Measurements from ENCODE around the gene OR4D2.

Gene OR4D2

GRCh38 chr17:58174871-58175270, 8.1 kb downstream of the OR4D2 start:
- DNase-seq (ENCODE audit: low read depth in 2 of 2), result no peak

DNA sequence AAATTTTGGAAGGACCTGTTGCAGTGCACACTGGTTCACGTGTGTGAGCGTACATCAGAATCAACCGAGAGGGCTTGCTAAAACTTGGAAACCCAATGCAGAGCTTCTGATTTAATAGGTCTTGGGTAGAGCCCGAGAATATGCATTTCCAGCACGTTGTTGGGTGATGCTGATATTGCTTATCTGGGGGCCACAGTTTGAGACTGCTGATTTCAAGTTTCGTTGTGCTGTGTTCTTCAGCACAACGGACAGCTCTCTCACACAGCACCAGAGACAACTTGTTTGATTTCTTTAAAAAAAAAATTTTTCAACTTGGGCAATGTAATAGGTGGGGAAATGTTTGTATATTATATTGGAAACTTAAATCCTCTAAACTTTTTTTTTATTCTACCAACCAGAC, 9.4 kb downstream of the OR4D2 start:
- DNase-seq (ENCODE audit: low read depth in 2 of 2), result no peak

DNA sequence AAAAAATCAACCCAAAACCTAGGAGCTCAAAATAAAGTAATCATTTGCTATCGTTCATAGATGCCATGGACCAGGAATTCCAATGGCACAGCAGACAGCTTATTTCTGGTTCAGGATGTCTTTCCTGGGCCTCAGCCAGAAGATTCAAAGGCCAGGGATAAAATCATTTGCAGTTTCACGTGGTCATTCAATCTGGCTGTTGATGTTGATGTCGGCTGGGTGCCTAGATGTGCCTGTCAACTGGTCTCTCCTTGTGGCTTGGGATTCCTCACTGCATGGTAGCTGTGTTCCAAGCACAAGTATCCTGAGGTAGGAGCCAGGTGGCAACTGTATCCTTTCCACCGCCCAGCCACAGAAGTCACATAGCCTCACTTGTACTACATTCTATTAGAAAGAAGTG, 15.0 kb downstream of the OR4D2 start:
- no peak for DNase-seq (ENCODE audit: low read depth in 2 of 2)

GRCh38 chr17:58183514-58183913, 16.7 kb downstream of the OR4D2 start:
- DNase-seq (ENCODE audit: low read depth in 2 of 2), result no peak

- no peak for DNase-seq (ENCODE audit: low read depth in 2 of 2)
Observed at GRCh38 chr17:58184308-58184985, 17.7 kb downstream of the OR4D2 start.

DNA sequence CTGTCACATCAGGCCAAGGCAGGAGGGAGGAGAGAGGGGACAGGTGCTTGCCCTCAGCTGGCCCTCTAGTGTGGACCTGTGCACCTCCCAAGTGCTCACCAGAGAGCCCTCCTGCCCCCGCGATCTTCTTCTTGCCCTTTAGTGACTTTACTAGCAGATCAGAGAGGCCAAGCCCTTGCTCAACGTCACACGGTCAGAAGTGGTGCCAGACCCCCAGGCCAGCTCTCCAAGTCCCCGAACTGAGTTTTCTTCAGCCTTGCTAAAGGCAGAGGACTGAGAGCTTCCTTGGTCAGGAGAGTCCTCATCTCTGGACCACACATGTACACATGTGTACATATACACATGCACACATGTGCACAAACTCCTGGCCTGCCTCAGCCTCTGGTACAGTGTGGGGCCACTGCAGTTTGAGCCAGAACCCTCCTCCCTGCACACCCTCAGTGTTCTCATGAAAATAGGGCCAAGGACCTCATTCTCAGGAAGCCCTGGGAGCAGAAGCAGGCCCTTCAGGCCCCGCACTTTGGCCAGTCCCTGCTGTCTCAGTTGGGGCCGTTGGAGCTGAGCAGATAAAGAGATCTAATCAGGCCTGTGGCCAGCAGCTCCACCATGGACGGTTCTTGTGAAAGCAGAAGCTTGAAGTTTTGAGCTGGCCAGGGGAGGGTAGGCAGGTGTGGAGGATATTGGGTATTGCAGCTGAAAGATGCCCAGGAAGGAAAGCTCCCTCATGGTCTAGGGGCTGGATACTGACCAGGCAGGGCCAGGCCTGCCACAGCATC, 18.4 kb downstream of the OR4D2 start:
- no peak for DNase-seq (ENCODE audit: low read depth in 2 of 2)

DNA sequence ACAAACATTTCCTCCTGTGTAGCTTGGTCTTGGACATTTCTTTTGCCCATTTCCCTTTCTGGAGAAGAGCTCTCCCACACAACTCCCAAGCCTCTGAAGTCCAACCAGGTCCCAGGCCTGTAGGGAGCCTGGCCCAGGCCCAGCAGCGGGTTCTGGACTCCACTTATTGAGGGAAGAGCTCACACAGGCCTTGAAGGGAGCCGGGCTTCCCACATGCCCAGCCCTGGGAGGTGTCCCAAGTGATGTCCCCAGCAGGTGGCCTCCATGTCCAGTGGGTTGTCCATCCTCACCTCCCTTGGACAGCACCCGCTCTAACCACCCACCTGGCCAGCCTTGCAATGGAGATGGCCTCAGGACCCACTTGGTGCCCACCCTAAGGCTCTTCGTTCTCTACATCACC, 19.8 kb downstream of the OR4D2 start:
- no peak for DNase-seq (ENCODE audit: low read depth in 2 of 2)

DNA sequence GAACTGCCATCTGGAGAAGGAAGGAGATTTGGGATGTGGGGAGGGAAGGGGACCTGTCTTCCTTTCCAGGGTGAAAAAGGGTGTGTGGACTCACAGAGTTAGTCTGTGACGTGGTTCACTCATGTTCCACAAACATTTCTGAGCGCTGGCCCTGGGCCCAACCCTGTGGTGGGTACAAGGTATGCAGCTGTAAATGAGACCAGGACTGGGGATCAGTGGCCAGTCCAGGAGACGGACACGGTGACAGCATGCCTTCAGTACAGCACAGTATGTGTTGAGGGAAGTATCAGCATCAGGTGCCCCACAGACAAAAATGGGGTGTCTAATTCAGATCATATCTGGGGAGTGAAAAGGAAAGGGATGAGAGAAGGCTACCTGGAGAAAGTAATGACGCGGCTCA, 20.3 kb downstream of the OR4D2 start:
- no peak for DNase-seq (ENCODE audit: low read depth in 2 of 2)

DNA sequence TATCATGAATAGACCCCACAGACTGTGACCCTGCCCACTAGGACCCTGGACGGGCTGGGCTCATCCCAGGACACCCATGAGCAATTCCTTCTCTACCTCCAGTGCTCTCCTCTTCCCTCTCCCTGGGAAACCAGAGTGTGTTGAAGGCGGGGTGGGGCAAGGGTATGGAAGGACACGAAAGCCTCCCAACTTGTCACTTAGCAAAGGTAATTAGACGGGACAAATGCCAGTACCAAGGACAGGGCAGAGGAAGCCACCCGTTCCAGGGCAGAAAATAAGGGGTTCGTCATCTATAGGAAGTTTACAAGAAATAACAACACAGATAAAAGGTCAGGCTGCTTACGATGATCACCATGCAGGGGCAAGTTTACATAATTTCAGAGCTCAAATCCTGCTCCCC, 20.9 kb downstream of the OR4D2 start:
- DNase-seq (ENCODE audit: low read depth in 2 of 2), result no peak

GRCh38 chr17:58189436-58190146, 22.8 kb downstream of the OR4D2 start:
- no peak for DNase-seq (ENCODE audit: low read depth in 2 of 2)

- no peak for DNase-seq (ENCODE audit: low read depth in 2 of 2)
Observed at GRCh38 chr17:58191241-58191896, 24.6 kb downstream of the OR4D2 start.

DNA sequence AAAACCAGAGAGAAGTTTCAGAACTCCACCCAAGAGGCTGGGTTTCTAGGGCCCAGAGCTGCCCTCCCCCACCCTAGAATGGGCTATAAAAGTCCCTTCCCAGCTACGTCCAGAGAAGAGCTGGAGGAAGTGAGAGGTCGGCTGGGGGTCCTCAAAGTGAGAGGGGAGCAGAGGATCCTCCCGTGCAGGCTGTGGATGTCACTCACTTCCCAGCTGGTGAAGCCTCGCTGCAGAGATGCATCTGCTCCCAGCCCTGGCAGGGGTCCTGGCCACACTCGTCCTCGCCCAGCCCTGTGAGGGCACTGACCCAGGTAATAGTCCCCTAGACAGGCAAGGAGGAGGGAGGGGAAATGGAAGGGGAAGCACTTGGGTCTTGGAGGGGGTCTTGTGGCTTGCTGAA, 25.8 kb downstream of the OR4D2 start, which contains the start of gene EPX:
TSS of gene EPX (plus strand) at position 115 of the 400 bp plus-strand sequence. CDS start at position 236, 121 bp downstream.
- no peak for DNase-seq (ENCODE audit: low read depth in 2 of 2)

DNA sequence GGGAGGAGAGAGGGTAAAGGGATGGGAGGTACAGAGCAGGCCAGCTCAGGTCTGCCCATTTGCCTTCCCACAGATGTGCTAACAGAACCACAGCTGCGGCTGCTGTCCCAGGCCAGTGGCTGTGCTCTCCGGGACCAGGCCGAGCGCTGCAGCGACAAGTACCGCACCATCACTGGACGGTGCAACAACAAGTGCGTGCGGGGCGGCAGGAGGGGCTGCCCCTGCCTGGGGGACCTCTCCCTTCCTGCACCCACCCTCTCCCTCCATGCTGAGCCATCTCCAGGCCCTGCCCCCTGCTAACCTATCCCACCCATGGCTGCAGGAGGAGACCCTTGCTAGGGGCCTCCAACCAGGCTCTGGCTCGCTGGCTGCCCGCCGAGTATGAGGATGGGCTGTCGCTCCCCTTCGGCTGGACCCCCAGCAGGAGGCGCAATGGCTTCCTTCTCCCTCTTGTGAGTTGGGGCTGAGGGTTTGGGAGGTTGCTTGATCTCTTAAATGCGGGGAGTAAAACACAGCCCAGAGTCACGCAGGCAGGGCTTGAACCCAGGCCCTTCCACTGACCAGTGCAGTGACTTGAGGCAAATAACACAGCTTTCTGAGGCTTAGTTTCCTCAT, 27.0 kb downstream of the OR4D2 start:
- DNase-seq (ENCODE audit: low read depth in 2 of 2), result no peak

DNA sequence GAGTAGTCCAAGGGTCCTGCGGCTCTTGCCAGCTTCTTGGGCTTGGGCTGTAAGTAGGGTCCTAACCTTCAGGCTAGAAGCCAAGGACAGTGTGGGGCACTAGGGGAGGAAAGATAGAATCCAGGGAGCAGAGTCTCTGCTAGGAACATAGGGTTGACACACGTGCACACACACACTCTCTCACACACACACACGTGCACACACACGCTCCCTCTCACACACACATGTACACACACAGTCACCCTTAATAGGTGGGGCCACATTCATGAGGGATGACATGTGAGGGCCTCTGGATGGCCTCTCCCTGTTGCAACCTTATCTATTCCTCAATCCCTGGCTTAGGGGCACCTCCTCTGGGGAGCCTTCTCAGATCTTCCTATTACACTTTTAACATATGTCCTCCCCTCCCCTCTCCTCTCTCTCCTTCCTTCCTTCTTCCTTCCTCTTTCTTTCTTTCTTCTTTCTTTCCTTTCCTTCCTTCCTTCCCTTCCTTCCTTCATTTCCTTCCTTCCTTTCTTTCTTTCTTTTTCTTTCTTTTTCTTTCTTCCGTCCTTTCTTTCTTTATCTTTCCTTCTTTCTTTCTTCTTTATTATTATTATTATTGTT, 28.8 kb downstream of the OR4D2 start:
- DNase-seq (ENCODE audit: low read depth in 2 of 2), result no peak

GRCh38 chr17:58196610-58197009, 29.8 kb downstream of the OR4D2 start:
- no peak for DNase-seq (ENCODE audit: low read depth in 2 of 2)

DNA sequence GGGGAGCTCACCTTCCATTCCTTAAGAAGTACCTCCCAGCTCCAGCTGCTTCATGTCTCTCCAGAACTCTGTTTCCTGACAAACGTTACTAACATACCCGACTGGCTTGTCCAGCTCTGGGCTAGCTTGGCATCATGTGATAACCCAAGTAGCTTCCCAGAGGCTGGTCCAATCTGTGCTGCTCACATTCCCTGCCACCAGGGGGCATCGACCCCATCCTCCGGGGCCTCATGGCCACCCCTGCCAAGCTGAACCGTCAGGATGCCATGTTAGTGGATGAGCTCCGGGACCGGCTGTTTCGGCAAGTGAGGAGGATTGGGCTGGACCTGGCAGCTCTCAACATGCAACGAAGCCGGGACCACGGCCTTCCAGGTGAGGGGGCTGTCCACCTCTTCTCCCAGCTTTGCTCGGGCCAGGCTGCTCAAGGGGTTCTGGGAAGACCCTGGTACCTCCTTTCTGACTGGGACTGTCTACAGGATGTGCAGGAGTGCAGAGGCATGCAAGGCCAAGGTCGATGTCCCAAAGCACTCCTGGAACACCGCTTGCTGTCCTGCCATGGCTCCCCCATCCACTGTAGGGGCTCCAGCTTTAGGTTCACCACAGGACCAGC, 33.3 kb downstream of the OR4D2 start:
- DNase-seq (ENCODE audit: low read depth in 2 of 2), result peak; percentile 21 to 35

GRCh38 chr17:58202859-58203258, 36.1 kb downstream of the OR4D2 start:
- no peak for DNase-seq (ENCODE audit: low read depth in 2 of 2)

- no peak for DNase-seq (ENCODE audit: low read depth in 2 of 2)
Observed at GRCh38 chr17:58204796-58205195, 38.0 kb downstream of the OR4D2 start.

GRCh38 chr17:58205936-58206335, 39.2 kb downstream of the OR4D2 start:
- no peak for DNase-seq (ENCODE audit: low read depth in 2 of 2)

GRCh38 chr17:58207451-58207850, 40.7 kb downstream of the OR4D2 start:
- DNase-seq (ENCODE audit: low read depth in 2 of 2), result no peak

DNA sequence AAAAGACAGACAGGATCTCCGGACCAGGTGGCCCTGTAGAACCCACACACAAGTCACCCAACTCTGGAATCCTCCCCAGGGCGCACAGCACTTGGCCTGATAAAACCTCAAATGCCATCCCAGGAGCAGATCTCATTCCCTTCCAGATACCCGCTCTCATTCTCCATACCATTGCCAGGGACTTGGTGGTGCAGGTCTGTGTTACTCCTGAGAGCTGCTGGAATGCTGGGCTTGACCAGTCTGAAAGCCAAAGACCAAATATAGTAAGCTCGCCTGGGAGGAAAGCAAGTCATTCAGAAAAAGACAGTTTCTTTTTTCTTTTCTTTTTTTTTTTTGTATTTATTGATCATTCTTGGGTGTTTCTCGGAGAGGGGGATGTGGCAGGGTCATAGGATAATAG, 41.6 kb downstream of the OR4D2 start:
- DNase-seq (ENCODE audit: low read depth in 2 of 2), result no peak
